Colonic mucosa (tissue), 4 donors: Measurements from ENCODE around the gene TM2D1. TPM values are rescaled to one million over a fixed set of nuclear protein-coding genes. Genes with fewer than 3 reads are reported as not detected.

ENCODE experiments used
- DNase-seq: peaks from one replicate; pipeline ENCODE4 v3.0.0-alpha.2; 2020
- H3K27ac ChIP-seq: fragments of 200-600 bp; one replicate; pipeline ENCODE4 v1.8.0; 2021
- H3K27me3 ChIP-seq: fragments of 200-600 bp; one replicate; pipeline ENCODE4 v1.8.0; 2021
- H3K36me3 ChIP-seq: fragments of 200-600 bp; one replicate; pipeline ENCODE4 v1.8.0; 2021
- H3K4me1 ChIP-seq: fragments of 200-600 bp; one replicate; pipeline ENCODE4 v1.8.0; 2021; ENCODE audit warnings: mild to moderate bottlenecking
- H3K4me3 ChIP-seq: fragments of 200-600 bp; one replicate; pipeline ENCODE4 v1.8.0; 2021
- H3K9ac ChIP-seq, 2 donors: one replicate each; pipeline ENCODE4 v1.7.0; 2013; ENCODE audit warnings: control low read depth in 2 of 2, low read depth in 2 of 2, low read length in 2 of 2
- H3K9me3 ChIP-seq: fragments of 200-600 bp; one replicate; pipeline ENCODE4 v1.8.0; 2021
- intact Hi-C: fragments of 100-400 bp; cut with DNase I; formaldehyde crosslinking; loops from one replicate; pipeline ENCODE4 v1.14.1; 2022
- total RNA-seq, 2 donors: library from RNA; stranded (reverse); fragmentation: NEBNext Ultra II Directional in 1 of 2; extraction: Animal tissue kit (Norgen Biotek cat#: 25700) in 1 of 2; gene quantifications; one replicate each; pipeline ENCODE4 v1.2.1, GENCODE V29; 2021
- TF ChIP-seq, protein P1 (sequence below): fragments of 200-600 bp; IDR thresholded peaks from one replicate; pipeline ENCODE4 v1.8.0; 2022; ENCODE audit warnings: antibody characterized with exemption, mild to moderate bottlenecking
- donor health status: healthy.
- donor health status: DM: no; HTN: no; CAD: no.
- donor health status: DM: no; HTN: no; CAD: no.

The TM2D1 gene
- total RNA-seq, 2 donors from 2014 or later: 31.2 to 47.4 TPM

DNA sequence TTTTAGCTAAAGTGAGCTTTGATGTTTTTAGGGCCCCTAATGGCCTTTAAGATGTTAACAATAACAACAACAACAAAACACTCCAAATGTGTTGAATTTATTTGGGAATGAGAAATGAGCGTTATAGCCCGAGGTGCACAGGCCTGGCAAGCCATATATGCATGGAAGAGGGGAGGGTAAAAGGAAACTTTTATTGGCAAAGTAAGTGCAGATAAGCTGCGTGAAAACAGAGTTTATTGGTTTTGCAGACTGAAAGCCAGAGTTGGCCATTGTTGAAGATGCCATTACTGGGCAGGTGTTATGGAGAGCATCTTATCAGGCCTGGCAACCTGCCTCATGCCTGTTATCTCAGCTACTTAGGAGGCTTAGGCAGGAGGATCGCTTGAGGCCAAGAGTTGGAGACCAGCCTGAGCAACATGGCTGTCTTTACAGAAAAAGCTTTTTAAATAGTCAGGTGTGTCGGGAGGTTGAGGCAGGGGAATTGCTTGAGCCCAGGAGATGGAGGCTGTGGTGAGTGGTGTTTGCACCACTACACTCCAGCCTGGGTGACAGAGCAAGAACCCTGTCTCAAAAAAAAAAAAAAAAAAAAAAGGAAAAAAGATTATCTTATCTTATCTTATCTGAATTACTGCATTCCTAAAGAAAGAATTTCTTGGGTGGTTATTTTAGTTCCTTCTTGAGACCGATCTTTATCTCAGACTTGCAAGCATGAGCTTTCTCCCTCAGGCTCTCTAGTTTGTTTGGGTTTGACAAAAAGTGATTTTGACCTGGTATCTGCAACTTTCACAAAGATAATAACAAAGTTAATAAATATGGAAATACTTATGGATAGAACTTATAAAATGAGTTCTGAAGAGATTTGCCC is 19.0 kb upstream of the TM2D1 start:
- intact Hi-C loops: no loop called here
- peak; percentile 47 for DNase-seq
- TF ChIP-seq, protein P1, sequence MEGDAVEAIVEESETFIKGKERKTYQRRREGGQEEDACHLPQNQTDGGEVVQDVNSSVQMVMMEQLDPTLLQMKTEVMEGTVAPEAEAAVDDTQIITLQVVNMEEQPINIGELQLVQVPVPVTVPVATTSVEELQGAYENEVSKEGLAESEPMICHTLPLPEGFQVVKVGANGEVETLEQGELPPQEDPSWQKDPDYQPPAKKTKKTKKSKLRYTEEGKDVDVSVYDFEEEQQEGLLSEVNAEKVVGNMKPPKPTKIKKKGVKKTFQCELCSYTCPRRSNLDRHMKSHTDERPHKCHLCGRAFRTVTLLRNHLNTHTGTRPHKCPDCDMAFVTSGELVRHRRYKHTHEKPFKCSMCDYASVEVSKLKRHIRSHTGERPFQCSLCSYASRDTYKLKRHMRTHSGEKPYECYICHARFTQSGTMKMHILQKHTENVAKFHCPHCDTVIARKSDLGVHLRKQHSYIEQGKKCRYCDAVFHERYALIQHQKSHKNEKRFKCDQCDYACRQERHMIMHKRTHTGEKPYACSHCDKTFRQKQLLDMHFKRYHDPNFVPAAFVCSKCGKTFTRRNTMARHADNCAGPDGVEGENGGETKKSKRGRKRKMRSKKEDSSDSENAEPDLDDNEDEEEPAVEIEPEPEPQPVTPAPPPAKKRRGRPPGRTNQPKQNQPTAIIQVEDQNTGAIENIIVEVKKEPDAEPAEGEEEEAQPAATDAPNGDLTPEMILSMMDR: no peak
- H3K9ac ChIP-seq: peak overlapping the region in 1 of 2 donors; percentile 87
- peak overlapping the region; percentile 87 for H3K27ac ChIP-seq
- no peaks in the 10 kb centered on the region for H3K27me3 ChIP-seq
- H3K9me3 ChIP-seq: no peaks in the 10 kb centered on the region
- no peaks in the 10 kb centered on the region for H3K4me1 ChIP-seq
- peak overlapping the region; percentile 82 for H3K4me3 ChIP-seq
- H3K36me3 ChIP-seq: no peaks in the 10 kb centered on the region

- peak overlapping the region; percentile 87 for H3K27ac ChIP-seq
- H3K36me3 ChIP-seq: no peaks in the 10 kb centered on the region
- H3K27me3 ChIP-seq: no peaks in the 10 kb centered on the region
- intact Hi-C loops: no loop called here
- peak overlapping the region; percentile 82 for H3K4me3 ChIP-seq
- TF ChIP-seq, protein P1: no peak
- no peaks in the 10 kb centered on the region for H3K4me1 ChIP-seq
- H3K9me3 ChIP-seq: no peaks in the 10 kb centered on the region
- peak overlapping the region in 1 of 2 donors; percentile 87 for H3K9ac ChIP-seq
- no peak for DNase-seq
These were observed 18.4 kb upstream of the TM2D1 start for GRCh38 chr1:61743431-61743705.

GRCh38 chr1:61742620-61743430 is 17.9 kb upstream of the TM2D1 start:
- H3K4me1 ChIP-seq: no peaks in the 10 kb centered on the region
- no peaks in the 10 kb centered on the region for H3K36me3 ChIP-seq
- H3K9ac ChIP-seq: peak overlapping the region; percentile 86 to 87
- intact Hi-C loops: no loop called here
- H3K27me3 ChIP-seq: no peaks in the 10 kb centered on the region
- peak overlapping the region; percentile 82 for H3K4me3 ChIP-seq
- DNase-seq: peak; percentile 48
- peak overlapping the region; percentile 87 for H3K27ac ChIP-seq
- no peaks in the 10 kb centered on the region for H3K9me3 ChIP-seq
- TF ChIP-seq, protein P1: no peak

DNA sequence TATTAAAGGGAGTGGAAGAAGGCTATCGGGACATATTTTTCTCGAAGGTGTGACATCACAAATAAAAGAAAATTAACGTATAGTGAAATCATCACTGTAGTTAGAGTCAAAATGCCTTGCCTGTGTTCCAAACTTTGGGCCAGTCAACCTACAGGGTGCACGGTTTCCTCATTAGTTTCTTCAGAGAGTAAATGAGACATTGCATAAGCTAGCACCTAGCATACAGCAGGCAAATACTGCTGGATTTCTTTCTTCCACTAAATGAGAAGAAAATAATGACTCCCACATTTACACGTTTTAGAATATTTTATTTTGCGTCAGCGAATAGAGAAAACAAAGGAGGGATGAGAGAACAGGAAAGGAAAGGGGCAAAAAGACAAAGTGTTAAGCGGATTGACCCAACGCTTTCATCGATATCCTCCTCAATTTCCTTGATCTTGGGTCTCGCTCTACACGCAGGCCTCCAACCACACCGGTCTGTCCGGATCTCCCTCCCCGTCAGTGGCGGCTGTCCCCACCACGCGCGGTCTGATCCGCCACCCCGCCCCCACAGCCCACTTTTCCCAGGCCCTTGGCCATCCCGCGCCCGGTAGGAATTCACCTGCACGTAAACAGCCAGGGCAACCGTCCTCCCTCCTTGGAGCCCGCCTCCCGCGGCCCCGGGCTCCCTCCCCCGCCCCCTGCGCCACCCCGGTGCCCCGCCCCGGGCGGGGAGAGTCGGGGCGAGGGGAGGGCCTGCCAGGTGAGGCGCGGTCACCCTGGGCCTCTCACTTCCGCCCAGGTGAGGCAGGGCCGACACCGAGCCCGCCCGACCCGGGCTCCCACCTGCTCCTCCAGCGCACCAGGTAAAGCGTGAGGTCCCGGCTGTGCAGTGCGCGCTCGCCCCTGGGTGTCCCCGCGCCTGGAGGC is 17.0 kb upstream of the TM2D1 start, which contains the start of gene PATJ:
Gene PATJ (plus strand): TSS at position 770 of the 909 bp plus-strand sequence. CDS start 20,413 bp downstream, outside the sequence.
- peak within 1 kb of the TSS; percentile 86 to 87 for H3K9ac ChIP-seq
- intact Hi-C loops: no loop called here
- peak; percentile 89 for DNase-seq
- H3K27me3 ChIP-seq: no peaks in the 10 kb centered on the region
- no peaks in the 10 kb centered on the region for H3K9me3 ChIP-seq
- no peaks in the 10 kb centered on the region for H3K36me3 ChIP-seq
- TF ChIP-seq, protein P1: no peak
- peak within 1 kb of the TSS; percentile 82 for H3K4me3 ChIP-seq
- no peaks in the 10 kb centered on the region for H3K4me1 ChIP-seq
- peak within 1 kb of the TSS; percentile 87 for H3K27ac ChIP-seq
